ENCODE data around the gene SELENOP.
"Not testable (repeated sequence)": the region's sequence is repeated elsewhere in the genome, so short reads cannot be mapped to it uniquely, and the experiment has no call there.

Gene SELENOP

GRCh38 chr5:42837601-42838000 is 25.9 kb upstream of the SELENOP start:
- no peak overlapping the region for H3K27ac Mint-ChIP-seq
- DNase-seq (no peak), ATAC-seq (no peak)
- H3K9me3 Mint-ChIP-seq, result no peaks in the 10 kb centered on the region
- no peaks in the 10 kb centered on the region for H3K4me1 Mint-ChIP-seq
- no peaks in the 10 kb centered on the region for H3K27me3 Mint-ChIP-seq
- H3K4me3 Mint-ChIP-seq, result no peak overlapping the region

- ATAC-seq, result peak; percentile 53
- no peaks in the 10 kb centered on the region for H3K9me3 Mint-ChIP-seq
- no peak for DNase-seq
- H3K27me3 Mint-ChIP-seq, result no peaks in the 10 kb centered on the region
- H3K4me1 Mint-ChIP-seq, result no peaks in the 10 kb centered on the region
- no peak overlapping the region for H3K4me3 Mint-ChIP-seq
- no peak overlapping the region for H3K27ac Mint-ChIP-seq
Observed at GRCh38 chr5:42836070-42836769, 24.5 kb upstream of the SELENOP start.

GRCh38 chr5:42832060-42832459 is 20.4 kb upstream of the SELENOP start:
- ATAC-seq, result no peak

GRCh38 chr5:42830924-42831323 is 19.2 kb upstream of the SELENOP start:
- H3K9me3 Mint-ChIP-seq, result no peaks in the 10 kb centered on the region
- no peaks in the 10 kb centered on the region for H3K27me3 Mint-ChIP-seq
- no peak for ATAC-seq
- no peak for DNase-seq
- H3K4me3 Mint-ChIP-seq, result no peak overlapping the region
- no peaks in the 10 kb centered on the region for H3K4me1 Mint-ChIP-seq
- peak overlapping the region in 1 of 2 donors; percentile 38 for H3K27ac Mint-ChIP-seq

More at GRCh38 chr5:42832060-42832459, 20.4 kb upstream of the SELENOP start:
- Mint-ChIP-seq H3K27ac (no peak overlapping the region), H3K4me1 (no peaks in the 10 kb centered on the region), H3K9me3 (no peaks in the 10 kb centered on the region), H3K4me3 (no peak overlapping the region), H3K27me3 (no peaks in the 10 kb centered on the region)
- no peak for DNase-seq

- H3K9me3 Mint-ChIP-seq, result no peaks in the 10 kb centered on the region
- no peak overlapping the region for H3K4me3 Mint-ChIP-seq
- ATAC-seq, result no peak
- no peak for DNase-seq
- H3K4me1 Mint-ChIP-seq, result no peaks in the 10 kb centered on the region
- H3K27ac Mint-ChIP-seq, result no peak overlapping the region
- H3K27me3 Mint-ChIP-seq, result no peaks in the 10 kb centered on the region
Observed at GRCh38 chr5:42828671-42829070, 17.0 kb upstream of the SELENOP start.

- Mint-ChIP-seq H3K4me3 (no peak overlapping the region), H3K27ac (no peak overlapping the region), H3K27me3 (no peaks in the 10 kb centered on the region), H3K4me1 (no peaks in the 10 kb centered on the region), H3K9me3 (no peaks in the 10 kb centered on the region)
- DNase-seq (no peak), ATAC-seq (no peak)
Observed at GRCh38 chr5:42826757-42827515, 15.2 kb upstream of the SELENOP start.

- H3K9me3 Mint-ChIP-seq, result no peaks in the 10 kb centered on the region
- peak overlapping the region in 1 of 2 donors; percentile 45 for H3K27ac Mint-ChIP-seq
- H3K27me3 Mint-ChIP-seq, result no peaks in the 10 kb centered on the region
- ATAC-seq (no peak), DNase-seq (no peak)
- no peaks in the 10 kb centered on the region for H3K4me1 Mint-ChIP-seq
- no peak overlapping the region for H3K4me3 Mint-ChIP-seq
Observed at GRCh38 chr5:42825422-42826148, 13.9 kb upstream of the SELENOP start.

GRCh38 chr5:42824347-42824976 is 12.8 kb upstream of the SELENOP start:
- H3K4me1 Mint-ChIP-seq, result no peaks in the 10 kb centered on the region
- no peak for DNase-seq
- H3K4me3 Mint-ChIP-seq, result no peak overlapping the region
- H3K9me3 Mint-ChIP-seq, result no peaks in the 10 kb centered on the region
- ATAC-seq, result no peak
- no peak overlapping the region for H3K27ac Mint-ChIP-seq
- H3K27me3 Mint-ChIP-seq, result no peaks in the 10 kb centered on the region

- Mint-ChIP-seq H3K4me3 (no peak overlapping the region), H3K9me3 (no peaks in the 10 kb centered on the region), H3K4me1 (no peaks in the 10 kb centered on the region), H3K27me3 (no peaks in the 10 kb centered on the region), H3K27ac (no peak overlapping the region)
- ATAC-seq (no peak), DNase-seq (no peak)
Observed at GRCh38 chr5:42822548-42822947, 10.9 kb upstream of the SELENOP start.

GRCh38 chr5:42819745-42820144 is 8.1 kb upstream of the SELENOP start:
- H3K4me3 Mint-ChIP-seq, result no peak overlapping the region
- no peaks in the 10 kb centered on the region for H3K27me3 Mint-ChIP-seq
- no peak overlapping the region for H3K27ac Mint-ChIP-seq
- H3K9me3 Mint-ChIP-seq, result no peaks in the 10 kb centered on the region
- no peak for DNase-seq
- H3K4me1 Mint-ChIP-seq, result no peaks in the 10 kb centered on the region
- no peak for ATAC-seq

GRCh38 chr5:42816546-42816945 is 4.9 kb upstream of the SELENOP start:
- H3K27me3 Mint-ChIP-seq, DNase-seq, H3K27ac Mint-ChIP-seq, H3K9me3 Mint-ChIP-seq, ATAC-seq, H3K4me3 Mint-ChIP-seq, H3K4me1 Mint-ChIP-seq: not testable (repeated sequence)

GRCh38 chr5:42813533-42813932 is 1.8 kb upstream of the SELENOP start:
- ATAC-seq (no peak), DNase-seq (no peak)
- peaks cover 4% of the 10 kb centered on the region for H3K4me1 Mint-ChIP-seq
- no peaks in the 10 kb centered on the region for H3K9me3 Mint-ChIP-seq
- H3K27ac Mint-ChIP-seq, result no peak overlapping the region
- H3K27me3 Mint-ChIP-seq, result no peaks in the 10 kb centered on the region
- no peak overlapping the region for H3K4me3 Mint-ChIP-seq

- H3K27ac Mint-ChIP-seq, result no peak overlapping the region
- no peak overlapping the region for H3K4me3 Mint-ChIP-seq
- no peaks in the 10 kb centered on the region for H3K27me3 Mint-ChIP-seq
- no peak for ATAC-seq
- H3K4me1 Mint-ChIP-seq, result peaks cover 4% of the 10 kb centered on the region
- no peak for DNase-seq
- H3K9me3 Mint-ChIP-seq, result no peaks in the 10 kb centered on the region
Observed at GRCh38 chr5:42812620-42813019, 928 bp upstream of the SELENOP start.

GRCh38 chr5:42810834-42811590 is 680 bp downstream of the SELENOP start:
- Mint-ChIP-seq H3K4me1 (peaks cover 4% of the 10 kb centered on the region), H3K27me3 (no peaks in the 10 kb centered on the region), H3K9me3 (no peaks in the 10 kb centered on the region), H3K27ac (no peak overlapping the region), H3K4me3 (no peak overlapping the region)
- DNase-seq, result no peak
- no peak for ATAC-seq
